ENCODE results near the gene TRIM13. TPM values are rescaled to one million over a fixed set of nuclear protein-coding genes. Genes with fewer than 3 reads are reported as not detected.
A peak's percentile ranks its signal among the peaks of the same experiment; 100 is the strongest.

TRIM13 gene
- total and polyA plus RNA-seq, 2 of the 8 experiments (the other 6 are each of a cell fraction or from before 2014, with no cell fraction given) = 21.2 to 31.5 TPM

- no peak overlapping the region for H2AFZ ChIP-seq (ENCODE audit: low read length)
- peak overlapping the region; percentile 83 for H4K5ac ChIP-seq (ENCODE audit: insufficient read length, low read depth, low read length)
- H3K4me2 ChIP-seq (ENCODE audit: insufficient read depth in 1 of 2, low read depth in 2 of 2, low read length in 2 of 2) = peak overlapping the region; percentile 78 to 88
- peak; percentile 64 to 67 for DNase-seq (ENCODE audit: low read depth in 1 of 2, low spot score in 2 of 2)
- ChIA-PET POLR2A (ENCODE audit: partially characterized antibody) (interaction anchor here (0.7 to 5.0 kb wide), 11 partner anchors 8 to 224 kb away, joined by 3 to 52 read pairs (median 11); partner anchors contain the start of gene KCNRG), CTCF (ENCODE audit: partially characterized antibody) (interaction anchor here (0.5 to 3.2 kb wide), 9 partner anchors 12 to 1146 kb away, joined by 3 to 45 read pairs (median 4); no protein-coding TSS in a partner anchor)
- H3K4me1 ChIP-seq (replicated peaks in 1 of 4; ENCODE audit: control insufficient read depth in 3 of 4, insufficient read depth in 4 of 4, low read length in 3 of 4) = peaks cover 2 to 6% (median 5%) of the 10 kb centered on the region in 4 experiments; a peak in 4 of 7 replicates
- no peak overlapping the region for H4K91ac ChIP-seq (replicated peaks; ENCODE audit: insufficient read length, low read length)
- no peak overlapping the region for H3K56ac ChIP-seq (replicated peaks; ENCODE audit: insufficient read length, low read depth, low read length)
- H3K9me3 ChIP-seq (ENCODE audit: insufficient read depth in 2 of 2, low read depth in 1 of 2, low read length in 1 of 2) = no peaks in the 10 kb centered on the region
- H2AK5ac ChIP-seq (ENCODE audit: low read depth, low read length) = peak overlapping the region; percentile 70; the same call in 1 of the 2 replicates
- peaks cover 0 to 3% of the 10 kb centered on the region in 2 experiments for H4K20me1 ChIP-seq (replicated peaks in 1 of 2; ENCODE audit: control insufficient read depth in 1 of 2, insufficient read depth in 2 of 2, low read length in 2 of 2)
- peak overlapping the region; percentile 47 for H2BK120ac ChIP-seq (replicated peaks; ENCODE audit: low read depth, low read length)
- H3K79me1 ChIP-seq (ENCODE audit: low read depth, low read length) = no peaks in the 10 kb centered on the region
- H2BK20ac ChIP-seq (ENCODE audit: low read length) = no peak overlapping the region
- H2BK5ac ChIP-seq (ENCODE audit: low read depth, low read length) = peak overlapping the region; percentile 76; the same call in 1 of the 2 replicates
- H3K27ac ChIP-seq (ENCODE audit: low read depth, low read length) = peak overlapping the region; percentile 71
- H3K27me3 ChIP-seq (replicated peaks in 1 of 4; ENCODE audit: control insufficient read depth in 3 of 4, extremely low read depth in 1 of 4, insufficient read depth in 3 of 4, low read length in 3 of 4) = peaks cover 0 to 2% (median 0%) of the 10 kb centered on the region in 4 experiments; a peak in 2 of 7 replicates
- H3K4ac ChIP-seq (replicated peaks; ENCODE audit: insufficient read length, low read depth, low read length) = no peak overlapping the region
- H3K23me2 ChIP-seq (ENCODE audit: low read depth, low read length) = peaks cover 9% of the 10 kb centered on the region
- H2BK15ac ChIP-seq (ENCODE audit: low read length) = no peak overlapping the region
- no peak overlapping the region for H4K8ac ChIP-seq (ENCODE audit: extremely low read depth, insufficient read depth, low read length)
- peak overlapping the region; percentile 11 to 66 (median 46); a peak in 6 of 7 replicates for H3K9ac ChIP-seq (replicated peaks in 1 of 4; ENCODE audit: extremely low read depth in 1 of 4, low read depth in 3 of 4, low read length in 3 of 4)
- 29% methylated on average over 21 of the region's 22 CpGs; no CpG with 5 or more reads in 1 of the 2 experiments for WGBS, 2 experiments (ENCODE audit: extremely low coverage in 1 of 2, insufficient coverage in 1 of 2, insufficient read length in 1 of 2, insufficient replicate concordance in 2 of 2, low coverage in 1 of 2, low lambda C conversion rate in 2 of 2, missing lambda C conversion rate in 1 of 2)
- H3K4me3 ChIP-seq (ENCODE audit: extremely low read depth in 1 of 4, insufficient read depth in 2 of 4, low read depth in 3 of 4, low read length in 4 of 4) = peak overlapping the region; percentile 55 to 95 (median 92)
- H3K79me2 ChIP-seq (ENCODE audit: control insufficient read depth in 1 of 2, insufficient read depth in 2 of 2, low read length in 2 of 2) = peaks cover 0 to 55% of the 10 kb centered on the region in 2 experiments; a peak in 2 of 4 replicates
- no peak overlapping the region for H3K18ac ChIP-seq (ENCODE audit: extremely low read depth, low read length)
- no peak overlapping the region; the same call in 1 of the 2 replicates for H2BK12ac ChIP-seq (ENCODE audit: low read depth, low read length)
- no peak overlapping the region for H3K14ac ChIP-seq (ENCODE audit: insufficient read length)
- H3K23ac ChIP-seq (ENCODE audit: insufficient read length) = no peak overlapping the region
- no peak for FAIRE-seq
- H3K36me3 ChIP-seq (ENCODE audit: control insufficient read depth in 2 of 4, insufficient read depth in 4 of 4, low read length in 3 of 4) = peaks cover 0 to 51% (median 7%) of the 10 kb centered on the region in 4 experiments; a peak in 4 of 8 replicates
- TF ChIP-seq CTBP2 (IDR thresholded peaks at IDR 0.05; ENCODE audit: borderline replicate concordance, insufficient read depth, insufficient read length, low read length) (no peak), RFX5 (IDR thresholded peaks at IDR 0.05; ENCODE audit: borderline replicate concordance, low read depth, low read length) (no peak), POLR2A (IDR thresholded peaks at IDR 0.05; ENCODE audit: control extremely low read depth in 1 of 2, low read depth in 2 of 2, low read length in 2 of 2) (peak in 1 of 2 experiments; percentile 18; a peak in 2 of 3 replicates), SIN3A (conservative IDR thresholded peaks at IDR 0.05 in 1 of 2, IDR thresholded peaks at IDR 0.05 in 1 of 2; ENCODE audit: low read depth in 1 of 2, low read length in 2 of 2) (peak in 1 of 2 experiments; percentile 5; a peak in 1 of 4 replicates), POLR2AphosphoS5 (IDR thresholded peaks at IDR 0.05; ENCODE audit: low read depth, low read length) (no peak), CHD2 (IDR thresholded peaks at IDR 0.05; ENCODE audit: low read length) (no peak)
Measured at GRCh38 chr13:49998714-49999624, 2.1 kb downstream of the TRIM13 start.
